ENCODE measurements around the gene DELE1.

The DELE1 gene

GRCh38 chr5:141875795-141876627, 47.7 kb upstream of the DELE1 start:
- TF ChIP-seq, protein P1, sequence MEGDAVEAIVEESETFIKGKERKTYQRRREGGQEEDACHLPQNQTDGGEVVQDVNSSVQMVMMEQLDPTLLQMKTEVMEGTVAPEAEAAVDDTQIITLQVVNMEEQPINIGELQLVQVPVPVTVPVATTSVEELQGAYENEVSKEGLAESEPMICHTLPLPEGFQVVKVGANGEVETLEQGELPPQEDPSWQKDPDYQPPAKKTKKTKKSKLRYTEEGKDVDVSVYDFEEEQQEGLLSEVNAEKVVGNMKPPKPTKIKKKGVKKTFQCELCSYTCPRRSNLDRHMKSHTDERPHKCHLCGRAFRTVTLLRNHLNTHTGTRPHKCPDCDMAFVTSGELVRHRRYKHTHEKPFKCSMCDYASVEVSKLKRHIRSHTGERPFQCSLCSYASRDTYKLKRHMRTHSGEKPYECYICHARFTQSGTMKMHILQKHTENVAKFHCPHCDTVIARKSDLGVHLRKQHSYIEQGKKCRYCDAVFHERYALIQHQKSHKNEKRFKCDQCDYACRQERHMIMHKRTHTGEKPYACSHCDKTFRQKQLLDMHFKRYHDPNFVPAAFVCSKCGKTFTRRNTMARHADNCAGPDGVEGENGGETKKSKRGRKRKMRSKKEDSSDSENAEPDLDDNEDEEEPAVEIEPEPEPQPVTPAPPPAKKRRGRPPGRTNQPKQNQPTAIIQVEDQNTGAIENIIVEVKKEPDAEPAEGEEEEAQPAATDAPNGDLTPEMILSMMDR (IDR thresholded peaks at IDR 0.05; ENCODE audit: unreplicated experiment in 3 of 3), result no peak
- Mint-ChIP-seq H3K9me3 (no peaks in the 10 kb centered on the region), H3K4me3 (peak overlapping the region; percentile 75 to 81 (median 77)), H3K4me1 (peaks cover 17% of the 10 kb centered on the region), H3K27me3 (ENCODE audit: low read depth) (peaks cover 93% of the 10 kb centered on the region), H3K27ac (no peak overlapping the region), H3K36me3 (ENCODE audit: low read depth) (peaks cover 3% of the 10 kb centered on the region)

GRCh38 chr5:141876628-141877355, 46.9 kb upstream of the DELE1 start:
- Mint-ChIP-seq H3K9me3 (no peaks in the 10 kb centered on the region), H3K36me3 (ENCODE audit: low read depth) (peaks cover 3% of the 10 kb centered on the region)

GRCh38 chr5:141877356-141878185, 46.1 kb upstream of the DELE1 start:
- H3K36me3 Mint-ChIP-seq (ENCODE audit: low read depth), result peaks cover 3% of the 10 kb centered on the region
- H3K27me3 Mint-ChIP-seq (ENCODE audit: low read depth), result peaks cover 93% of the 10 kb centered on the region
- H3K4me1 Mint-ChIP-seq, result peaks cover 20% of the 10 kb centered on the region
- TF ChIP-seq, protein P1 (IDR thresholded peaks at IDR 0.05; ENCODE audit: unreplicated experiment in 3 of 3), result no peak
- H3K9me3 Mint-ChIP-seq, result no peaks in the 10 kb centered on the region
- peak overlapping the region; percentile 81 to 90 (median 84) for H3K4me3 Mint-ChIP-seq
- H3K27ac Mint-ChIP-seq, result peak overlapping the region in 1 of 3 experiments; percentile 28

More at GRCh38 chr5:141876628-141877355, 46.9 kb upstream of the DELE1 start:
- TF ChIP-seq, protein P1 (IDR thresholded peaks at IDR 0.05; ENCODE audit: unreplicated experiment in 3 of 3), result no peak
- peak overlapping the region in 1 of 3 experiments; percentile 28 for H3K27ac Mint-ChIP-seq
- H3K4me3 Mint-ChIP-seq, result peak overlapping the region; percentile 81 to 90 (median 84)
- H3K27me3 Mint-ChIP-seq (ENCODE audit: low read depth), result peaks cover 93% of the 10 kb centered on the region
- peaks cover 20% of the 10 kb centered on the region for H3K4me1 Mint-ChIP-seq

- H3K4me1 Mint-ChIP-seq, result peaks cover 20% of the 10 kb centered on the region
- TF ChIP-seq, protein P1 (IDR thresholded peaks at IDR 0.05; ENCODE audit: unreplicated experiment in 3 of 3), result no peak
- no peaks in the 10 kb centered on the region for H3K9me3 Mint-ChIP-seq
- peaks cover 93% of the 10 kb centered on the region for H3K27me3 Mint-ChIP-seq (ENCODE audit: low read depth)
- peaks cover 3% of the 10 kb centered on the region for H3K36me3 Mint-ChIP-seq (ENCODE audit: low read depth)
- H3K4me3 Mint-ChIP-seq, result peak within 1 kb of the TSS; percentile 81 to 90 (median 87)
- peak within 1 kb of the TSS in 2 of 3 experiments; percentile 9 to 28 for H3K27ac Mint-ChIP-seq
Observed at GRCh38 chr5:141878186-141878710, 45.4 kb upstream of the DELE1 start, which contains the start of gene PCDH1. PCDH1 (minus strand) TSS chr5:141878410; CDS start chr5:141878262, 148 bp downstream.

DNA sequence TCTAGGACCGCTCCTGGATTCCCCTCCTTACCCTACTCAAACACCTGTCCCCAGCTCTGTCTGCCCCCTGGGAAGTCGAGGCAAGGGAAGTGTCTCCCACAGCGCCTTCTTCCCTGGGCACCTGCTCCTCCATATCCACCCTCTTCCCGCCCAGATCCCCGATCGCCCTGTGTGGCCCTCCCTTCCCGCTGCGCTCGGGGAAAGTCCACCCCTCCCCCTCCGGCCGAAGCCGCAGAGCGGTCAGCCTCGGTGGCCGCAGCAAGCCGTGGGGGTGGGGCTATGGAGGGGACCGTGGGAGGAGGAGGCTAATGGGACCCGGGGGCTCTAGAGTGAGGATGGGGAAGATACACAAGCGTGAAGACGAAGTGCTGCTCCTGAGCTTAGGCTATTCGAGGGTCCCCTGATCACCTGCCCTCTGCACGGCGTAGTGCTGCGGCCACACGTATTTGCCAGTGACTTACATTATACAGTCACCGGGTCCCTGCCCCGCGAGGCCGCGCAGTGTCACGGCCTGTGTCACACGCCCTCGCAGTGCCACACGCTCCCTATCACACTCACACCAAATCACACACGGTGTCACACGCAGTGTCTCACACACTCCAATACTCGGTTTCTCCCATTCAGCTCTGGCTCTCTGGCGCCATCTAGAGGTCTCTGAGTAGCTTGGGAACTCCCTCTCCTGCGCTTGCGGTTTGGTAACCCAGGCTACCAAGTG, 44.8 kb upstream of the DELE1 start:
- TF ChIP-seq, protein P1 (IDR thresholded peaks at IDR 0.05; ENCODE audit: unreplicated experiment in 3 of 3), result peak; percentile 95 to 99 (median 99)
- H3K27ac Mint-ChIP-seq, result peak overlapping the region in 2 of 3 experiments; percentile 3 to 9
- no peaks in the 10 kb centered on the region for H3K36me3 Mint-ChIP-seq (ENCODE audit: low read depth)
- peaks cover 20% of the 10 kb centered on the region for H3K4me1 Mint-ChIP-seq
- H3K9me3 Mint-ChIP-seq, result no peaks in the 10 kb centered on the region
- H3K4me3 Mint-ChIP-seq, result peak overlapping the region; percentile 78 to 88 (median 87)
- H3K27me3 Mint-ChIP-seq (ENCODE audit: low read depth), result peaks cover 93% of the 10 kb centered on the region

All from nephron (organoid).